Panc1 (cell line): ENCODE data around the gene POLN. TPM values are rescaled to one million over a fixed set of nuclear protein-coding genes. Genes with fewer than 3 reads are reported as not detected.

Experiments
- ATAC-seq: fragments of 200-7000 bp; cut with Tn5 transposase; 2 replicates; pipeline ENCODE4 v1.9.1; 2020; ENCODE audit warnings: mild to moderate bottlenecking, moderate library complexity
- BruUV-seq: library from RNA; stranded (reverse); fragments of 400-500 nt; replicated peaks from 2 replicates; lab custom pipeline; 2021; lab: Mats Ljungman, UMichigan
- CTCF ChIA-PET: fragments of 300-600 bp; sonication (Branson Sonifier 250); formaldehyde crosslinking; loops from one replicate; lab custom pipeline; 2022; ENCODE audit warnings: antibody characterized with exemption; lab: Charles Lee
- POLR2A ChIA-PET: fragments of 300-600 bp; sonication (Branson Sonifier 250); formaldehyde crosslinking; loops from one replicate; lab custom pipeline; 2022; ENCODE audit warnings: antibody characterized with exemption; lab: Charles Lee
- DNase-seq: peaks from one replicate; pipeline ENCODE4 v3.0.0-alpha.2; 2010; ENCODE audit warnings: low read depth, low spot score
- H3K27ac ChIP-seq: 2 replicates; pipeline ENCODE4 v1.5.1; 2011; ENCODE audit warnings: mild to moderate bottlenecking, low read length, inconsistent platforms
- H3K27me3 ChIP-seq: fragments of 200-500 bp; sonication (Bioruptor generic); 2 replicates; pipeline ENCODE4 v1.6.0; 2014; ENCODE audit warnings: low read length, inconsistent platforms; ENCODE audit not compliant: control insufficient read depth, insufficient read depth
- H3K36me3 ChIP-seq: fragments of 200-500 bp; sonication (Bioruptor generic); 2 replicates; pipeline ENCODE4 v1.5.1; 2014; ENCODE audit warnings: inconsistent platforms, mild to moderate bottlenecking, low read length, moderate library complexity; ENCODE audit not compliant: control insufficient read depth, insufficient read depth
- H3K4me1 ChIP-seq: 2 replicates; pipeline ENCODE4 v1.5.1; 2011; ENCODE audit warnings: inconsistent platforms, mild to moderate bottlenecking, low read length, moderate library complexity; ENCODE audit not compliant: control insufficient read depth, insufficient read depth
- H3K4me3 ChIP-seq, 2 experiments: 2 replicates each; pipeline ENCODE4 v1.5.1; 2011 to 2012; ENCODE audit warnings: low read depth in 2 of 2, low read length in 2 of 2, mild to moderate bottlenecking in 2 of 2, inconsistent platforms in 1 of 2, moderate library complexity in 1 of 2
- H3K9me3 ChIP-seq: fragments of 200-500 bp; sonication (Bioruptor generic); 2 replicates; pipeline ENCODE4 v1.5.1; 2014; ENCODE audit warnings: low read depth, mild to moderate bottlenecking, inconsistent platforms, low read length, moderate library complexity; ENCODE audit not compliant: control insufficient read depth, insufficient read depth
- CTCF ChIP-seq: fragments of 450-650 bp; IDR thresholded peaks from 2 replicates; pipeline ENCODE4 v1.5.1; 2017; ENCODE audit warnings: mild to moderate bottlenecking
- POLR2AphosphoS5 ChIP-seq: IDR thresholded peaks from 2 replicates; pipeline ENCODE4 v1.6.1; 2012; ENCODE audit warnings: mild to moderate bottlenecking, low read depth, low read length, moderate library complexity
- REST ChIP-seq, 2 experiments: IDR thresholded peaks; 2 replicates each; pipeline ENCODE4 v1.6.1; 2011 to 2012; ENCODE audit warnings: low read depth in 2 of 2, control low read depth in 1 of 2, low read length in 1 of 2, mild to moderate bottlenecking in 1 of 2, moderate library complexity in 1 of 2; ENCODE audit not compliant: insufficient read depth in 1 of 2
- SIN3A ChIP-seq: IDR thresholded peaks from 2 replicates; pipeline ENCODE4 v1.6.1; 2012; ENCODE audit warnings: low read depth, mild to moderate bottlenecking, low read length, moderate library complexity, borderline replicate concordance; ENCODE audit not compliant: insufficient read depth
- TCF7L2 ChIP-seq: IDR thresholded peaks from 2 replicates; pipeline ENCODE4 v1.6.1; 2011; ENCODE audit warnings: mild to moderate bottlenecking, low read depth, low read length, inconsistent platforms
- in situ Hi-C: cut with HindIII; loops from 2 replicates; pipeline ENCODE4 v1.10.0; 2016; ENCODE audit warnings: low sequenced_read_pairs, low pct_unique_long_range_greater_than_20kb
- intact Hi-C: fragments of 100-400 bp; cut with micrococcal nuclease; formaldehyde crosslinking; loops from one replicate; pipeline ENCODE4 v1.10.0; 2022; ENCODE audit not compliant: unreplicated experiment
- total RNA-seq: library from RNA; stranded (reverse); gene quantifications from one replicate; pipeline ENCODE4 v1.2.1, GENCODE V29; 2021; ENCODE audit not compliant: unreplicated experiment

POLN gene
- total RNA-seq, 1 experiment from 2014 or later, result 4.3 TPM

GRCh38 chr4:2087170-2087569, 154.8 kb downstream of the POLN start:
- BruUV-seq, result no TSS peak
- POLR2A ChIA-PET, result no interaction called here

GRCh38 chr4:2085496-2085901, 156.4 kb downstream of the POLN start:
- BruUV-seq, result no TSS peak
- ChIA-PET POLR2A (no interaction called here), CTCF (no interaction called here)
- no peak for ATAC-seq
- no peaks in the 10 kb centered on the region for H3K27me3 ChIP-seq
- H3K36me3 ChIP-seq, result no peaks in the 10 kb centered on the region
- H3K4me3 ChIP-seq, result no peak overlapping the region
- no peak for DNase-seq
- in situ Hi-C loops, result no loop called here
- intact Hi-C loops, result no loop called here
- TF ChIP-seq TCF7L2, result no peak
- TF ChIP-seq SIN3A, result no peak
- TF ChIP-seq CTCF, result no peak
- no peak for TF ChIP-seq REST (IDR thresholded peaks at IDR 0.05; ENCODE audit: insufficient read depth in 1 of 2, low read depth in 2 of 2, low read length in 1 of 2)
- TF ChIP-seq POLR2AphosphoS5, result no peak
- H3K9me3 ChIP-seq, result no peaks in the 10 kb centered on the region
- no peaks in the 10 kb centered on the region for H3K4me1 ChIP-seq
- H3K27ac ChIP-seq, result no peak overlapping the region

More at GRCh38 chr4:2087170-2087569, 154.8 kb downstream of the POLN start:
- no peak for ATAC-seq
- intact Hi-C loops, result no loop called here
- in situ Hi-C loops, result no loop called here
- Histone ChIP-seq H3K27ac (no peak overlapping the region), H3K4me1 (no peaks in the 10 kb centered on the region), H3K4me3 (no peak overlapping the region), H3K9me3 (no peaks in the 10 kb centered on the region), H3K27me3 (no peaks in the 10 kb centered on the region), H3K36me3 (no peaks in the 10 kb centered on the region)
- no peak for TF ChIP-seq TCF7L2
- CTCF ChIA-PET, result no interaction called here
- no peak for DNase-seq

- intact Hi-C loops (no loop called here), in situ Hi-C loops (no loop called here)
- DNase-seq (no peak), ATAC-seq (no peak)
- no peak overlapping the region for H3K4me3 ChIP-seq
- H3K36me3 ChIP-seq, result no peaks in the 10 kb centered on the region
- CTCF ChIA-PET, result no interaction called here
- H3K9me3 ChIP-seq, result no peaks in the 10 kb centered on the region
- no TSS peak for BruUV-seq
- no peaks in the 10 kb centered on the region for H3K4me1 ChIP-seq
- H3K27me3 ChIP-seq, result no peaks in the 10 kb centered on the region
- POLR2A ChIA-PET, result no interaction called here
- no peak overlapping the region for H3K27ac ChIP-seq
- TF ChIP-seq REST (IDR thresholded peaks at IDR 0.05; ENCODE audit: insufficient read depth in 1 of 2, low read depth in 2 of 2, low read length in 1 of 2) (no peak), TCF7L2 (no peak), SIN3A (no peak), CTCF (no peak), POLR2AphosphoS5 (no peak)
Measured at GRCh38 chr4:2084316-2084715, 157.6 kb downstream of the POLN start.
